ENCODE data around the gene PDCD11. TPM values are rescaled to one million over a fixed set of nuclear protein-coding genes. Genes with fewer than 3 reads are reported as not detected.

Gene PDCD11
- total and polyA plus RNA-seq, 4 donors, result 8.3 to 20.9 (median 9.8) TPM

Other genes starting within 250 kb of the PDCD11 start
- gene NT5C2, start 203.4 kb upstream of the PDCD11 start, total RNA-seq, result 10 to 100 TPM; 47.8 to 65.3 TPM
- gene NT5C2, start 203.4 kb upstream of the PDCD11 start, polyA plus RNA-seq, result 10 to 100 TPM; 14.4 to 18.3 TPM
- gene RPEL1, start 150.7 kb upstream of the PDCD11 start, total RNA-seq, result not detected
- gene RPEL1, start 150.7 kb upstream of the PDCD11 start, polyA plus RNA-seq, result not detected
- gene INA, start 119.5 kb upstream of the PDCD11 start, total RNA-seq, result not detected
- gene INA, start 119.5 kb upstream of the PDCD11 start, polyA plus RNA-seq, result not detected
- gene PCGF6, start 45.5 kb upstream of the PDCD11 start, total RNA-seq, result 1 to 10 TPM; 6.0 to 6.4 TPM
- 1 to 10 TPM; 5.3 to 8.0 TPM for gene PCGF6, start 45.5 kb upstream of the PDCD11 start, polyA plus RNA-seq
- gene TAF5, start 28.6 kb upstream of the PDCD11 start, total RNA-seq, result 1 to 10 TPM; 3.7 to 5.6 TPM
- 1 to 10 TPM in 1 of 2 donors, under 1 TPM in 1; 0.90 to 1.4 TPM for gene TAF5, start 28.6 kb upstream of the PDCD11 start, polyA plus RNA-seq
- gene ATP5MK, start 151 bp upstream of the PDCD11 start, total RNA-seq, result 100 to 1,000 TPM in 1 of 2 donors, 10 to 100 TPM in 1; 74.7 to 190 TPM
- 100 to 1,000 TPM; 306 to 632 TPM for gene ATP5MK, start 151 bp upstream of the PDCD11 start, polyA plus RNA-seq
- 1 to 10 TPM; 1.6 to 3.7 TPM for gene CALHM2, start 55.7 kb downstream of the PDCD11 start, total RNA-seq
- gene CALHM2, start 55.7 kb downstream of the PDCD11 start, polyA plus RNA-seq, result 1 to 10 TPM; 2.7 to 5.0 TPM
- gene CALHM1, start 62.3 kb downstream of the PDCD11 start, total RNA-seq, result not detected
- not detected for gene CALHM1, start 62.3 kb downstream of the PDCD11 start, polyA plus RNA-seq
- under 1 TPM in 1 of 2 donors, not detected in 1; 0.14 TPM for gene CALHM3, start 82.6 kb downstream of the PDCD11 start, total RNA-seq
- gene CALHM3, start 82.6 kb downstream of the PDCD11 start, polyA plus RNA-seq, result not detected
- gene NEURL1, start 97.1 kb downstream of the PDCD11 start, total RNA-seq, result 1 to 10 TPM in 1 of 2 donors, under 1 TPM in 1; 0.17 to 3.9 TPM
- gene NEURL1, start 97.1 kb downstream of the PDCD11 start, polyA plus RNA-seq, result 1 to 10 TPM in 1 of 2 donors, under 1 TPM in 1; 0.11 to 1.3 TPM

Data from liver (tissue), 4 donors.